ENCODE data around the gene RAPH1.
"Not testable (repeated sequence)": the region's sequence is repeated elsewhere in the genome, so short reads cannot be mapped to it uniquely, and the experiment has no call there.

Gene RAPH1

DNA sequence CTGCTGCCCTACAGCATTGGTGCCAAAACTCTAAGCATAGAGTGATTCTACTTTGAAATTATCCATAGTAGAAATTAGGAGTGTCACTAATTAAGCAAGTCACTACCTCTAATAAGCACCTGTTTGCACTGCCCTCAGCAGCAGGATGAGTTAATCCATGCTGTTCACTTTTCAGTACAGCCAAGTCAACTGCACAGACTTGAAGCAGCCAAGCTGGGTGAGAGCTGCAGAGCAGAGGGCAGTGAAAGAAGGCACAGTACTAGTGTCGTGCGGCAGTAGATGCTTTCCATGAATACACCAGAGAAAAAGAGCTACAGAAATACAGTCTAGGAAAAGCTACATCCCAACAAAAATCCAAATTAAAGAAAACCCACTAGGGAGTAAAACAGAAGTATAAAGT, 98.6 kb downstream of the RAPH1 start:
- TF ChIP-seq, protein P1, sequence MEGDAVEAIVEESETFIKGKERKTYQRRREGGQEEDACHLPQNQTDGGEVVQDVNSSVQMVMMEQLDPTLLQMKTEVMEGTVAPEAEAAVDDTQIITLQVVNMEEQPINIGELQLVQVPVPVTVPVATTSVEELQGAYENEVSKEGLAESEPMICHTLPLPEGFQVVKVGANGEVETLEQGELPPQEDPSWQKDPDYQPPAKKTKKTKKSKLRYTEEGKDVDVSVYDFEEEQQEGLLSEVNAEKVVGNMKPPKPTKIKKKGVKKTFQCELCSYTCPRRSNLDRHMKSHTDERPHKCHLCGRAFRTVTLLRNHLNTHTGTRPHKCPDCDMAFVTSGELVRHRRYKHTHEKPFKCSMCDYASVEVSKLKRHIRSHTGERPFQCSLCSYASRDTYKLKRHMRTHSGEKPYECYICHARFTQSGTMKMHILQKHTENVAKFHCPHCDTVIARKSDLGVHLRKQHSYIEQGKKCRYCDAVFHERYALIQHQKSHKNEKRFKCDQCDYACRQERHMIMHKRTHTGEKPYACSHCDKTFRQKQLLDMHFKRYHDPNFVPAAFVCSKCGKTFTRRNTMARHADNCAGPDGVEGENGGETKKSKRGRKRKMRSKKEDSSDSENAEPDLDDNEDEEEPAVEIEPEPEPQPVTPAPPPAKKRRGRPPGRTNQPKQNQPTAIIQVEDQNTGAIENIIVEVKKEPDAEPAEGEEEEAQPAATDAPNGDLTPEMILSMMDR (IDR thresholded peaks at IDR 0.05): no peak
- TF ChIP-seq ZFX (IDR thresholded peaks at IDR 0.05; ENCODE audit: borderline replicate concordance): no peak
- H3K27ac ChIP-seq: no peak overlapping the region

DNA sequence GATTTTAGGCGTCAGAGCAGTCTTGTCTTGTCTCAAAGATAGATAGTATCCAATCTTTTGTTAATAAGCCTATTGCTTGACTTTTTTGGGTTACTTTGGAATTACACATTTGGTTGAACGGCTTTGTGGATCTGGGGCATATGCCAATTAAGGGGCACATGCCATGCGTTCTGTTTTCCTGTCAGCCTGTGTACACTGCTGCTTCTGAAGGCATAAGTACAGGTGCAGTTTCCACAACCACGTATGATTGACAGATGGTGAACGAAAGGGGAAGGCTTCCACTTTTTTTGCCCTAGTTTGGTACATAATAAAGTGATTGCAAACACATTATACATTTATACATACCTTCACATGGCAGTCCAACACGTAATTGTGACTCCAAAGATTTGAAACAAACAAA, 102.3 kb downstream of the RAPH1 start:
- TF ChIP-seq, protein P1 (IDR thresholded peaks at IDR 0.05): no peak
- no peak for TF ChIP-seq ZFX (IDR thresholded peaks at IDR 0.05; ENCODE audit: borderline replicate concordance)
- H3K27ac ChIP-seq: no peak overlapping the region

DNA sequence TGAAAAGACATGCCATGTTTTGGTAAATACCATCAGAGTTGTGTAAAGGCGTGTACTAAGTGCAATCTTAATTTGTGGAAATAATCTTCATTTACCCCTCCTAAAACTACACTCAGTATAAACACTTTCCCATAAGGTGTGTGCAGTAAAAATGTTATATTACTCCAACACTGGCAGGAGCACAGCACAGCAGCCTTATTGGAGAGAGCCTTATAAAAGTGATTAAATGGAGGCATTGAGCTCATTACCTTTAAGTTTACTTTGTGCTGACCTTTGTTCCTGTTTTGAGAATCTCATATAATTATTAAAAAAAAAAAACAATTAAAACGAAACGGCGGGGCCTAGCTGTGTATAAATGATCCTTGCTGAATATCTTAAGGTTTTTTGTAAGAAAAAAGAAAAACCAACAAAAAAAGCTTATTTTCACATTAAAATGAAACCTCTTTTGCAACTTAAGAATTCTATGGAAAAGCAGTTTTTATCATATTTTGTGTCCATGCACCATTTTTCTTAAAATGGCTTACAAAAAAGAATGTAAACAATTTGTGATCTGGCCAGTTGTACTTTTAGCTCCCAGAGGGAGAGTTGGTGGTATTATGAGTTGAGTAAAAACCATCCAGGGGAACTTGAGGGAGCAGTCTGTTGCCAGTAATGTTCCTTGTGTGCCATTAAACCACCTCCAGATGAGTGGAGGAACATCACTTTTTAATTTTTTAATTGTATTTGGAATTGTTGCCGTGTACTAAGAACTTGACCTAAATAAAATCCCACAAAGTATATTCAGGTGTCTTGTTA, 103.5 kb downstream of the RAPH1 start:
- no peak overlapping the region for H3K27ac ChIP-seq
- TF ChIP-seq, protein P1 (IDR thresholded peaks at IDR 0.05): no peak
- no peak for TF ChIP-seq ZFX (IDR thresholded peaks at IDR 0.05; ENCODE audit: borderline replicate concordance)

DNA sequence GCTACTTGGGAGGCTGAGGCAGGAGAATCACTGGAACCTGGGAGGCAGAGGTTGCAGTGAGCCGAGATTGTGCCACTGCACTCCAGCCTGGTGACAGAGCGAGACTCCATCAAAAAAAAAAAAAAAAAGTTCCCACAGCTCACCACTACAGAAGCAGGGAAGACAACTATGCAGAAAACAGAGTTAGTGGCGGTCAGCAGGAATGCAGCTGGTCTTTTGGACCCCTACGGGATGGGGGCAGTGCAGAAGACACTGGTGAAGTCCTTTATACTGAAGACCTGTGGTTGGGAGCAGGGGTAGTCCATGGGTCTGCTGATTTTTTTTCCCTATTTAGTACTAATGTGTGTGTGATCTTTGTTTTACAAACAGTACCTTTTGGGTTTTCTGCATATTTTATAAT, 105.5 kb downstream of the RAPH1 start:
- not testable (repeated sequence) for H3K27ac ChIP-seq

DNA sequence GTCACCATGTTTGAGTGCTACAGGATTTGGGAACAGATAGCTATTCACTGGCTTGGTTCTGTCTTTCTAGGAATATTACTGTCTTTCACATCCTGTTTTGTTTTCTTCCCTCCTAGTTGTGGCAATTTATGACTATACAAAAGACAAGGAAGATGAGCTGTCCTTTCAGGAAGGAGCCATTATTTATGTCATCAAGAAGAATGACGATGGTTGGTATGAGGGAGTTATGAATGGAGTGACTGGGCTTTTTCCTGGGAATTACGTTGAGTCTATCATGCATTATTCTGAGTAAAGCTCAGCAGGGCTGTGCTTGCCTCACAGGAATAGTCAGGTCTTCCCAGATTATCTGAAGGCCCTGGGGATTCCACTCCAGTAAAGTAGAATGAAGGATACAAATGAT, 108.0 kb downstream of the RAPH1 start:
- no peak overlapping the region for H3K27ac ChIP-seq
- TF ChIP-seq ZFX (IDR thresholded peaks at IDR 0.05; ENCODE audit: borderline replicate concordance): no peak
- TF ChIP-seq, protein P1 (IDR thresholded peaks at IDR 0.05): no peak

DNA sequence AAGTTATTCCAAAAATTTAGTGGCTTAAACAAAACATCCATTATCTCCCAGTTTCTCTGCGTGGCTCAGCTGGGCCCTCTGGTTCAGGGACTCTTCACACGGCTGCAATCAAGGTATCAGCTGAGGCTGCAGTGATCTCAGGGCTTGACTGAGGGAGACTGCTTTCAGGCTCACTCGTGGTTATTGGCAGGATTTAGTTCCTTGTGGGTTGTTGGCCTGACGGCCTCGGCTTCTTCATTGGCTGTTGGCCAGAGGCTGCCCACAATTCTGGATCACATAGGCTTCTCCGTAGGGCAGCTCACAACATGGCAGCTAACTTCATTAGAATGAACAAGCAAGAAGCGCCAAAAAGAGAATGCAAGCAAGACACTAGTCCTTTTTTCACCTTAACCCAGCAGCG, 116.8 kb downstream of the RAPH1 start:
- no peak for TF ChIP-seq ZFX (IDR thresholded peaks at IDR 0.05; ENCODE audit: borderline replicate concordance)
- TF ChIP-seq, protein P1 (IDR thresholded peaks at IDR 0.05): no peak
- H3K27ac ChIP-seq: no peak overlapping the region

DNA sequence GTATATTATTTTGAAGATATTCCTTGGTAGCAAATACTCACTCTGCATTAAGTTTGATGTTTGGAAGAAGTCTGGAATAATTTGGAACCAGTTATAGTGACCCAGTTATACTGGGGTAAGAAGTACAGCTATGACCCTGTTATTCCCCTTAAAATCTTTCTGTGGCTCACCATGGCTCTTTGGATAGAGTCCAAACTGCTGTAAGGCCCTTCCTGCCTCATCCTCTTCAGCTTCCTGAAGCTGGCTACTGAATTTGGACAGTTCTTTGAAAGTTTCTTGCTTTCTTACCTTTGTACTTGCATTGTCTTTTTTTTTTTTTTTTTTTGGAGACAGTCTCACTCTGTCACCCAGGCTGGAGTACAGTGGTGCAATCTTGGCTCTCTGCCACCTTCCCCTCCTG, 121.3 kb downstream of the RAPH1 start:
- TF ChIP-seq, protein P1 (IDR thresholded peaks at IDR 0.05): no peak
- TF ChIP-seq ZFX (IDR thresholded peaks at IDR 0.05; ENCODE audit: borderline replicate concordance): no peak
- no peak overlapping the region for H3K27ac ChIP-seq

All from 22Rv1 (cell line).